ENCODE results near the gene RAD18. TPM values are rescaled to one million over a fixed set of nuclear protein-coding genes. Genes with fewer than 3 reads are reported as not detected.

RAD18 gene
- total RNA-seq, 1 donor from 2014 or later: 6.0 TPM

DNA sequence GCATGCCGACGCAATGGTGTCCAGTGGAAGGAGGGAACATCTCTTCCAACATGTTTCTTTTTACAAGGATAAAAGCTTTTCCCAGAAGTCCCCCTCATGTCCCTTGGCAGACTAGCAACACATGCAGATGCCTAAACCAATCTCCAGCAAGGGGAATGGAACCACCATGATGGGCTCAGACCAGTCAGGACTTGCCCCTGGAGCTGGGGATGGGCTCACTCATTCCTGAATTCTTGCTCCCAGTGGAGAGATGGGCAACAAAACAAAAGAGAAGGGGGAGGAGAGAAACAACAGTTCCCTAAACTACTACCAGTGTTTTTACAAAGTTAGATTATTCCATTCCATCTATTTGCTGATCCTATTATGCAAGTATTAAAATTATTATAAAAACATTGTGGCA, 117.1 kb downstream of the RAD18 start:
- H3K4me3 Mint-ChIP-seq (ENCODE audit: unreplicated experiment): no peak overlapping the region

DNA sequence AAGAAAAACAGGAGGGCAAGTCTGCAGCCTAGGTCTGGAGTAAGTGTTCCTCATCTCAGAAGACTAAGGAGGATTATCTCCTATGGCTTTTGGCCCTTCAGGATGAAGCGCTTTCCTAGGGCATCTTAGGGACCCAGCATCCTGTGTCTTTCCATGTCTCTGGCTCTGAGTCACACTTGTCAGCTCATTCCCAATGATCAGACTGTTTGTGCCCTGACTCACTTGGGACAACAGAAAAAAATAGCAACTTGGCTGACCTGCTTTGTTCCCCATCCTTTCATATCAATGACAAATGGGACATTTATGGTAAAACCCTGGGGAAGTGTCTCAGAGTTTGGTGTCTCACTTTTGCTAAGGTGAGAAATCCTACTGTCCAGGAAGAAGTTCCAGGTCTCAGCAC, 117.6 kb downstream of the RAD18 start:
- Histone ChIP-seq H3K9me3 (ENCODE audit: insufficient read depth, low read depth, low read length) (no peaks in the 10 kb centered on the region), H4K20me1 (ENCODE audit: insufficient read depth, low read length) (no peaks in the 10 kb centered on the region), H3K79me2 (ENCODE audit: insufficient read depth, low read length) (no peaks in the 10 kb centered on the region), H3K4me3 (ENCODE audit: insufficient read depth, low read depth, low read length) (no peak overlapping the region), H3K36me3 (ENCODE audit: insufficient read depth, low read length) (no peaks in the 10 kb centered on the region), H3K27me3 (ENCODE audit: insufficient read depth, low read length) (no peaks in the 10 kb centered on the region), H3K4me1 (ENCODE audit: insufficient read depth, low read length) (peaks cover 31% of the 10 kb centered on the region), H3K9ac (ENCODE audit: low read length) (peak overlapping the region; percentile 40), H2AFZ (ENCODE audit: low read depth, low read length) (no peak overlapping the region), H3K27ac (ENCODE audit: low read depth, low read length) (peak overlapping the region; percentile 82), H3K4me2 (ENCODE audit: low read length) (peak overlapping the region; percentile 52)
- DNase-seq (ENCODE audit: low read depth) (peak; percentile 69), FAIRE-seq (peak; percentile 89)
- Mint-ChIP-seq H3K27me3 (ENCODE audit: low read depth, unreplicated experiment) (no peaks in the 10 kb centered on the region), H3K36me3 (ENCODE audit: low read depth, unreplicated experiment) (peaks cover 4% of the 10 kb centered on the region), H3K27ac (ENCODE audit: unreplicated experiment) (peak overlapping the region; percentile 20), H3K4me1 (ENCODE audit: low read depth, unreplicated experiment) (peaks cover 22% of the 10 kb centered on the region), H3K9me3 (ENCODE audit: unreplicated experiment) (no peaks in the 10 kb centered on the region), H3K4me3 (ENCODE audit: unreplicated experiment) (no peak overlapping the region)
- no peak for TF ChIP-seq EZH2 (IDR thresholded peaks at IDR 0.05; ENCODE audit: insufficient read depth, low read length)
- TF ChIP-seq, protein P1, sequence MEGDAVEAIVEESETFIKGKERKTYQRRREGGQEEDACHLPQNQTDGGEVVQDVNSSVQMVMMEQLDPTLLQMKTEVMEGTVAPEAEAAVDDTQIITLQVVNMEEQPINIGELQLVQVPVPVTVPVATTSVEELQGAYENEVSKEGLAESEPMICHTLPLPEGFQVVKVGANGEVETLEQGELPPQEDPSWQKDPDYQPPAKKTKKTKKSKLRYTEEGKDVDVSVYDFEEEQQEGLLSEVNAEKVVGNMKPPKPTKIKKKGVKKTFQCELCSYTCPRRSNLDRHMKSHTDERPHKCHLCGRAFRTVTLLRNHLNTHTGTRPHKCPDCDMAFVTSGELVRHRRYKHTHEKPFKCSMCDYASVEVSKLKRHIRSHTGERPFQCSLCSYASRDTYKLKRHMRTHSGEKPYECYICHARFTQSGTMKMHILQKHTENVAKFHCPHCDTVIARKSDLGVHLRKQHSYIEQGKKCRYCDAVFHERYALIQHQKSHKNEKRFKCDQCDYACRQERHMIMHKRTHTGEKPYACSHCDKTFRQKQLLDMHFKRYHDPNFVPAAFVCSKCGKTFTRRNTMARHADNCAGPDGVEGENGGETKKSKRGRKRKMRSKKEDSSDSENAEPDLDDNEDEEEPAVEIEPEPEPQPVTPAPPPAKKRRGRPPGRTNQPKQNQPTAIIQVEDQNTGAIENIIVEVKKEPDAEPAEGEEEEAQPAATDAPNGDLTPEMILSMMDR (IDR thresholded peaks at IDR 0.05; ENCODE audit: insufficient read depth, low read depth, low read length): no peak

More for the DNA sequence above, 117.1 kb downstream of the RAD18 start:
- Histone ChIP-seq H3K27me3 (ENCODE audit: insufficient read depth, low read length) (no peaks in the 10 kb centered on the region), H3K4me3 (ENCODE audit: insufficient read depth, low read depth, low read length) (no peak overlapping the region), H3K36me3 (ENCODE audit: insufficient read depth, low read length) (no peaks in the 10 kb centered on the region), H3K4me1 (ENCODE audit: insufficient read depth, low read length) (peaks cover 30% of the 10 kb centered on the region), H3K4me2 (ENCODE audit: low read length) (peak overlapping the region; percentile 52), H3K27ac (ENCODE audit: low read depth, low read length) (peak overlapping the region; percentile 82), H2AFZ (ENCODE audit: low read depth, low read length) (peak overlapping the region; percentile 23), H4K20me1 (ENCODE audit: insufficient read depth, low read length) (no peaks in the 10 kb centered on the region), H3K79me2 (ENCODE audit: insufficient read depth, low read length) (no peaks in the 10 kb centered on the region), H3K9me3 (ENCODE audit: insufficient read depth, low read depth, low read length) (no peaks in the 10 kb centered on the region), H3K9ac (ENCODE audit: low read length) (peak overlapping the region; percentile 40)
- FAIRE-seq (no peak), DNase-seq (ENCODE audit: low read depth) (no peak)
- Mint-ChIP-seq H3K27ac (ENCODE audit: unreplicated experiment) (peak overlapping the region; percentile 20), H3K27me3 (ENCODE audit: low read depth, unreplicated experiment) (no peaks in the 10 kb centered on the region), H3K36me3 (ENCODE audit: low read depth, unreplicated experiment) (peaks cover 4% of the 10 kb centered on the region), H3K9me3 (ENCODE audit: unreplicated experiment) (no peaks in the 10 kb centered on the region), H3K4me1 (ENCODE audit: low read depth, unreplicated experiment) (peaks cover 23% of the 10 kb centered on the region)
- TF ChIP-seq EZH2 (IDR thresholded peaks at IDR 0.05; ENCODE audit: insufficient read depth, low read length): no peak
- TF ChIP-seq, protein P1 (IDR thresholded peaks at IDR 0.05; ENCODE audit: insufficient read depth, low read depth, low read length): no peak

- H3K79me2 ChIP-seq (ENCODE audit: insufficient read depth, low read length): no peaks in the 10 kb centered on the region
- no peak for FAIRE-seq
Measured at GRCh38 chr3:8843347-8843746, 119.9 kb downstream of the RAD18 start.

More at GRCh38 chr3:8843347-8843746, 119.9 kb downstream of the RAD18 start:
- Histone ChIP-seq H3K4me1 (ENCODE audit: insufficient read depth, low read length) (peaks cover 33% of the 10 kb centered on the region), H4K20me1 (ENCODE audit: insufficient read depth, low read length) (no peaks in the 10 kb centered on the region), H3K4me3 (ENCODE audit: insufficient read depth, low read depth, low read length) (no peak overlapping the region), H3K9me3 (ENCODE audit: insufficient read depth, low read depth, low read length) (no peaks in the 10 kb centered on the region), H3K27me3 (ENCODE audit: insufficient read depth, low read length) (no peaks in the 10 kb centered on the region), H2AFZ (ENCODE audit: low read depth, low read length) (no peak overlapping the region), H3K4me2 (ENCODE audit: low read length) (no peak overlapping the region), H3K36me3 (ENCODE audit: insufficient read depth, low read length) (no peaks in the 10 kb centered on the region), H3K27ac (ENCODE audit: low read depth, low read length) (no peak overlapping the region), H3K9ac (ENCODE audit: low read length) (no peak overlapping the region)
- Mint-ChIP-seq H3K4me3 (ENCODE audit: unreplicated experiment) (no peak overlapping the region), H3K27ac (ENCODE audit: unreplicated experiment) (no peak overlapping the region), H3K27me3 (ENCODE audit: low read depth, unreplicated experiment) (no peaks in the 10 kb centered on the region), H3K36me3 (ENCODE audit: low read depth, unreplicated experiment) (peaks cover 4% of the 10 kb centered on the region), H3K9me3 (ENCODE audit: unreplicated experiment) (no peaks in the 10 kb centered on the region), H3K4me1 (ENCODE audit: low read depth, unreplicated experiment) (peaks cover 16% of the 10 kb centered on the region)
- TF ChIP-seq, protein P1 (IDR thresholded peaks at IDR 0.05; ENCODE audit: insufficient read depth, low read depth, low read length): no peak
- no peak for TF ChIP-seq EZH2 (IDR thresholded peaks at IDR 0.05; ENCODE audit: insufficient read depth, low read length)
- DNase-seq (ENCODE audit: low read depth): no peak

Measured in astrocyte (in vitro differentiated cells and primary cell).